GM19238 (cell line): ENCODE results near the gene SLC39A11.
"Not testable (repeated sequence)": the region's sequence is repeated elsewhere in the genome, so short reads cannot be mapped to it uniquely, and the experiment has no call there.

Source experiments
- DNase-seq: peaks from one replicate; pipeline ENCODE4 v3.0.0; 2011; ENCODE audit warnings: low spot score; ENCODE audit not compliant: insufficient read length

SLC39A11 gene

DNA sequence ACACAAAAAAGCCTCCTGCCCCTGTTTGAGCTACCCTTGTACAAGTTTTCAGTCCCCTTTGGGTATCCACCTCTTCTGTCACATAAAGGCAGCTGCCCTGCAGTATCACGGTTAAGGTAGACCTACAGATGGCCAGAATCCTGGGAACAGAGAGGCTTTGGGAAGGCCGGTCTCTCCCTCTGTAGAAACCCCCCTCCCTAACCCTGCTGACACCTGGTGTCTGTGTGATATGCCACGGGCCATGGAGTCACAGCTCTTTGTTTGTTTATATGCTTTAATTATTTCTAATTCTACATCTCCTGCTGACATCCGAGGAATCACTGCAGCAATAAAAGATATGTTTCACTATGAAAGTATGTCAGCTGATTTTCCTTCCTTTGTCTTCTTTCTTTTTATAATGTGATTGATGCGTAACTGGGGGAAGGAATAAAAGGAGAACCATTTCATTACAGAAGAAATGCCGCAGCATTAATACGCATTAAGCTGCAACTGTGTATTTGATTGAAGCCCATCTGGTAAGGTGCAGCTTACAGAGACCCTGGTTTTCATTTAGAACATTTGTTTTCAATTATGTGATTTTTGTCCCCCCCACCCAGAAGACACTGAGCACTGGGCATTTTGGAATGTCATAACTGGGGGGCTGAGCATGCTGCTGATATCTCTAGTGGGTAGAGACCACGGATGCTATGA is 142.1 kb downstream of the SLC39A11 start:
- DNase-seq = no peak

DNA sequence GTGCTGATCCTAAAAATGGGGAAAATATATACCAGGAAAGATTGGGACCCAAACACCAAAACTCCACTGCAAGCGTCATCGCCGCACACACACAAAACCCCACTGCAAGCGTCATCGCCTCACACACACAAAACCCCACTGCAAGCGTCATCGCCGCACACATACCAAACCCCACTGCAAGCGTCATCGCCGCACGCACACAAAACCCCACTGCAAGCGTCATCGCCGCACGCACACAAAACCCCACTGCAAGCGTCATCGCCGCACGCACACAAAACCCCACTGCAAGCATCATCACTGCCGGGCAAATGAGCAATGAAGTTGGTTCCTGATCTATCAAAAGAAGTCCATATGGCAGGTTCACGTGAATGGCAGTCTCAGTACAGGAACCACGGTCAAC is 144.4 kb downstream of the SLC39A11 start:
- no peak for DNase-seq

DNA sequence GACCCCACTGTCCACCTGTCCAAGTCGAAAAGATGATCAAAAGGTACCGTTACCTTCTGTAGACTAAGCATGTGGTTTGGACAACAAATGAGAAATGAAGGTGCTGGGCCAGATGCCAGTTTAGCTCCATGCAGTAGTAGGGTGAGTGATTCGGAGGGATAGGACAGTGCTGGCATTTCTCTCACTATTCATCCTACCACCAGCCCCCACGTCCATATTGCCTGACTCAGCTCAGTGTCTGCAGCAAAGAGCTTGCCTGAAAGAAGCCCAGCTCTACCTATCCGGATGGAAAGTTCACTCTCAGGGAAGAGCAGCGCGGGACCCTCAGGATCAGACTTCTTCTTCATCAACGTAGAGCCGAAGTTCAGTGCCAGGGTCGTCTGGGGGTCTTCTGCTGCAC is 145.0 kb downstream of the SLC39A11 start:
- DNase-seq = no peak

DNA sequence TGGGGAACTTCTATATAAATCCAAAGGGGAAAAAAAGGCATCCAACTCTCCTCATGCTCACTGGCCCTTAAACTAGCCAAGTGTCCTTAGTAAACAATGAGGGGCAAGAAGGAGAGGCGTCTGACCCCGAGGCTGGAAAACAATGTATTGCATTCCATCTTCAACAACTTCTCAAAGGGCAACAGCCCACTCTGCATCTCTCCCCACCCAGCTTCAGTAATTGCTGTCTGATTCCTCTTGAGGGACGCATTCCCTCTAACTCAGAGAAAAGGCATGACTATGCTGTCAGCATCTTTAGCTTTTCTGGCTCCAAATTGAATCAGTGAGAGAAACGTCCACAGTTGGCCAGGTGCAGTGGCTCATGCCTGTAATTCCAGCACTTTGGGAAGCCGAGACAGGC is 145.8 kb downstream of the SLC39A11 start:
- DNase-seq = no peak

DNA sequence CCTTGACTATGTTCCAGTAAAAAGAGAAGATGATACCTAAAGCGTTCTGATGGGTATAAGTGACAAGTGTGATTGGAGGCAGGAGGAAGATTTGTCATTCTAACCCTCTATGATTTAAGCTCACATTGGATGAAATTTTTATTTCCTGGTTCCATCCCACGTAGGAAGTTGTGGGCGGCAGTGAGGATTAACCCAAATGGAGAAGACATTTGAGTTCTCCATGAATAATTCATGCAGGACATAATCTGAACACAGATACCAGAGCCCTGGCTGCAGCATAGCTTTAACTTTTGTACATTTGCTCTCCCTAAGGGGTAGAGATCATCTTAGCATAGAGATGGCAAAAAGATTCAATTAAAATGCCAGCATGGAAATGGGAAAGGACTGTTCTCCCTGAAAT is 146.3 kb downstream of the SLC39A11 start:
- DNase-seq = no peak

DNA sequence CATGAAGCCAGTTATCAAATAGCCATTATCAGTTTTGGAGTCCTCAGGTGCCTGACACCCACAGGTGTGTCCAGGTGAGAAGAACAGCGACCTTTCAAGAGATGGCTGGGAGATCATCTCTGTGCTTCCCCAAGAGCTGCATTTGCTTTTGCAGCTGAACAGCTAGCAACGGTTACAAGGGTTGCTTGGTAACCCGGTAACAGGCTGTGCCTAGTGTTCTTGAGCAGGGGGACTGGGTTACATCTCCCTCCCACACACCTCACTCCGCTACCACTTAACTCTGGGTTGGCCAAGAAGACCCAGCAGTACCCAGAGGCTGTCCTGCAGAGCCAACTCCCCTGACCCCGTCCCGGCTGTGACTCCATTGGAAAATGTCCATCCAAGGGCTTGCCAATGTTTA is 147.0 kb downstream of the SLC39A11 start:
- no peak for DNase-seq

DNA sequence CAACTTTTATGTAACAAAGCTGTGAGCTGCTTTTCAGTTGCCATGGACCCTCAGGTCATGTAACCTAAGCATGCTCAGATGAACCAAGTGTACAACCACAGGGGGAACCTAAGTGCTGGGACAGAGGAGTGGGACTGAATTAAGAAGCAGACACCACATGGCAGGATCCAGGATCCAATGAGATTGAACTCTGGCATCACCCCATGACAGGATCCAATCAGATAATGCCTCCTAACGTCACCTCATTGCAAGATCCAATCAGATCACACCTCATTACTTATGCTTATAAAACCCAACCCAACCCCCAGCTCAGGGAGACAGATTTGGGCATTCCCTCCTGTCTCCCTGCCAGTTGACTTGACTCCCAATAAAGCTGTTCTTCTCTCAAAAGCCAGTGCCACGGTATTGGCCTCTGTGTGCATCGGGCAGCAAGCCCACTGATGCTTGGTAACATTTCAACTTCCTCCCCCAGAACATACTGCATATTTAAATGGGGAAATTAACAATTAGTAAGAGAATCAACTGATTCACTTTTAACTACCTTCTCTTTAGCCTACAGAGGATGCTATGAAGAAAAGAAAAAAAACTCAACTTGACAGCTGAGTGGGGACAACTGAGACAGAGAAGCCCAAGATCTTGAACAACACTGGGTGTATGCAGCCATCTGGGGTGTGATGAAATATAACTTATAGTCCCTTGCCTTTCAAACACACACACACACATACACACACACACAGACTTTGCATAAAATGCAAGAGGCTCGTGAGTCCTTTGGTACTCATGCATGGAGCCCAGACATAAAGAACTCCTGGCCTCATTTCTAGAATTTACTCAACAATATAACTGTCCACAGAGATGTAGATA is 148.4 kb downstream of the SLC39A11 start:
- DNase-seq = no peak

DNA sequence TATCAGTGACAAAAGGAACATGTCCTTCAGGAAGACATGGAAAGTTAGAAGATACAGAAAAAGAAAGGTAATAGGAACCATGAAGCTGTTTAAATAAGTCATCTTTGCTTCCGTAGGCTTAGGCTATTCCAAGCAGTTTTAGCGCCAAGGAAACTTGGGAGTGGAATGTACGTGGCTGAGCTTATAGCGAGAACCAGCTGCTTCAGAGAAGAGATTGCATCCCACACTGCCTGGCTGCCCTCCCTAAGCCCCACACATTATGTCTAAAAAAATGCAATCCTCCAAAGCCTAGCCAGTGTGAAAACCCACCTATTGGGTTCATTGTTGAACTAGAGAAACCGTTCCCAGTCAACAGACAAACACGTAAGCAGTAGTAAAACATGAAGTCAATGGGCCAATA is 149.9 kb downstream of the SLC39A11 start:
- DNase-seq = no peak

DNA sequence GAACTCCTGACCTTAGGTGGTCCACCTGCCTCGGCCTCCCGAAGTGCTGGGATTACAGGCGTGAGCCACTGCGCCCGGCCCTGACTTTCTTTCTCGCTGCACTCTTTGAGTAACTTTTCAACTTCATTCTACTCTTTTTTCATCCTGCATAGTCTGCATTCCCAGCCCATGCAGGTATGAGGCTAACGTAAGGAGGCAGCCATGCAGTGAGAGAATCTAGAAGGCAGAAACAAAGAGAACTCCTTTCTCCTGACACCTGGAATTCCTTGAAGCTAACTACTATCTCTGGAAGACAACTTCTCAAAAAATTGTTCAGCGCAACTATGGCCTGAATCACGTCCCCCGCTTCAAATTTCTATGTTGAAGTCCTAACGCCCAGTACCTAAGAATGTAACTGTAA is 152.0 kb downstream of the SLC39A11 start:
- DNase-seq = no peak

DNA sequence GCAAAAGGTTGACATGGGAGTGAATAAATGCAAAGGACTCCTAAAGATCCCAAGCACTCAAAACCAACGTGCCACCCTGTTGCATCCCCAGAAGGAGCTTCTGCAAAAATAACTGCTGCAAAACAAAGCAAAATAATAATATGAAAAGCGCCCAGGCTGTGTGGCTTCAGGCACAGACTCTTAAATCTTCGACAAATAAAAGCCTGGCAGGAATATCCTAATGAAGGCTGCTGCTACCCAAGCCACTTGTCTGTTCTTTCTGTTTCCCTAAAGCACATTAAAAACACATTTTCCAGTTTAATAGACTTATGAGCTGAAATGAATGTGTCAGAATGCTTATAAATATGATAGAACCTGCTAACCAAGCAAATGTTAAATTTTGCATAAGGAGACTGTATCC is 154.0 kb downstream of the SLC39A11 start:
- DNase-seq = no peak

DNA sequence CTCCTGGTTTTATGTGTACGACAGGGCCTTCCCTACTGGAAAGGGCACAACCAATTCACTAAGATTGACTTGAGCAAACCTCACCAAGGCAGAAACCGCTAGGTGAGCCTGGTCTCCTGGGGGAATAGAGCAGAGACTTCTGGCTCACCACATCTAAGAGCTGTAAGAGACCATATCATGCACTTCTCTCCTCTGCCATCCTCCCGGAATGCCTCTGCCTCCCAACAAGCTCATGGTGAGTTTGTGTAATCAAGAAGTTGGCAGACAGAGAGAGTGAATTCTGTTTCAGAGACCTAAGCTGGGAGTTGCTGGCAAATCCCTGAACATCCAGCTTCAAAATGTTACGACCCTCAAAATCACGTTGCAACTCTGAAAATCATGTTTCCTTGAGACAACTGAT is 154.8 kb downstream of the SLC39A11 start:
- no peak for DNase-seq

DNA sequence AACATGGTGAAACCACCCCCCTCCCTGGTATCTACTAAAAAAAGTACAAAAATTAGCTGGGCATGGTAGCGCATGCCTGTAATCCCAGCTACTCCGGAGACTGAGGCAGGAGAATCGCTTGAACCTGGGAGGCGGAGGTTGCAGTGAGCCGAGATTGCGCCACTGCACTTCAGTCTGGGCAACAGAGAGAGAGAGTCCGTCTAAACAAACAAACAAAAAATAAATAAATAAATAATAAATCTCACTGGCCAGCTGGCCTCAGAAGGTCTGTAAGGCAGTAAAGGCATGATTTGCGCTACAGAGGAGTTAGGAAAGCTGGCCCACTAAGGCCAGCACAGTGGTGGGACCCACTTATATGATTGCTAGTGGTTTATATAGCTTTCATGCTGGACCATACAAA is 155.2 kb downstream of the SLC39A11 start:
- DNase-seq = not testable (repeated sequence)

DNA sequence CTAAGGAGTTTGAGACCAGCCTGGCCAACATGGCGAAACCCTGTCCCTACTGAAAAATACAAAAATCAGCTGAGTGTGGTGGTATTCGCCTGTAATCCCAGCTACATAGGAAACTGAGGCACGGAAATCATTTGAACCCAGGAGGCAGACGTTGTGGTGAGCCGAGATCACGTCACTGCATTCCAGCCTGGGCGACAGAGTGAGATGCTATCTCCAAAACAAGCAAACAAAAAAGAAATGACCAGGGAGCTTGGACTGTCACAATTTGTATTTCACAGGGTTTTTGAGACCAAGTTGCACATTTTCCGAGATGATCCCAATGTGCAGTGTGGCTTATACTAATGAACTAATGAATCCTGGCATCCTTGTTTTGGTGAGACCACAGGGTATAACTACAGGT is 156.5 kb downstream of the SLC39A11 start:
- DNase-seq = no peak

DNA sequence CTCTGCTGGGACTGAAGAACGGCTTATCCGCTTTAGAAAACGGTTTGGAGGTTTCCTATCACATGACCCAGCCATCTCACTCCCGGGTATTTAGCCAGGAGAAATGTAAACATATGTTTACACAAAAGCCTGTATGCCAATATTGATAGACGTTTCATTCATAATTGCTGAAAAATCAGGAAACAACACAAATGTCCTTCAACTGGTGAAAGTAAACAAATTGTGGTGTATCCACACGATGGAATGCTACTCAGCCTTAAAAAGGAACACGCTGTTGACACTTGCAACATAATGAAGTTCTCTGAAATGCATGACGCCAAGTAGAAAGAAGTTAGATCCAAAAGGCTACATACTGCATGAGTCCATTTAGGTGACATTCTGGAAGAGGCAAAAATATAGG is 157.6 kb downstream of the SLC39A11 start:
- no peak for DNase-seq

DNA sequence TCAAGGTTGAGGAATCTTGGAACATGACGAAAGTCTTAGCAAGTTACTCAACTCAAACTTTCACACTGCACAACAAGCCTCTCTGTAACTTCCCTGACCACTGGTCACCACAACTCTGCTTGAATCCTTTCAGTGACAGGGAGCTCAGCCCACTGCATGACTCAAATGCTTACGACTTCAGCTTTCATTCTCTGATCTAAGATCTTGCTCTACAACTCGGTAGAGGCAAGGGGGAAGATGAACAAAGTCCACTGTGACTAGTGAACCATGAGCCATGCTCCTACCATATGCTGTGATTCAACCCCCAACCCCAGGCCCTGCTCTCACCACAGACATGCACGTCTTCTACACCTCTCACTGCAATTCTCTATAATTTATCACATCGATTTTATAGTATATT is 160.9 kb downstream of the SLC39A11 start:
- peak; percentile 12 for DNase-seq

DNA sequence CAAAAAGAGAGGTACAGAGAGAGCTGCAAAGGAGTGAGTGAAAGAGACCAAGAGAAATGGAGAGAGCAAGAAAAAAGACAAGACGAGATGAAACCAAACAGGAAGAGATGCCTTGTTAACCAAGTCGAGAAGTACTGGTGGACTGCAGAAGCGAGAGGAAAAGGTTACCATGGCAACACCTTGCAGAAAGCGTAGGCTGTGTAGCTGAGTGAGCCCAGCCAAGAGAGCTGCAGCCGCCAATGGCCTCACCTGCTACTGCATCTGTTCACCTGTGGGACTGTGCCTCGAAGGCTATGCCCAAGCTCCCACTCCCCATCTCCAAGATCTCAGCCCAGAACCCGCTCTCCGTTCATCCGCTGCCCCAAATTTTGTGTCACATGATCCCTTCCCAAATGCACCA is 161.3 kb downstream of the SLC39A11 start:
- peak; percentile 16 for DNase-seq

DNA sequence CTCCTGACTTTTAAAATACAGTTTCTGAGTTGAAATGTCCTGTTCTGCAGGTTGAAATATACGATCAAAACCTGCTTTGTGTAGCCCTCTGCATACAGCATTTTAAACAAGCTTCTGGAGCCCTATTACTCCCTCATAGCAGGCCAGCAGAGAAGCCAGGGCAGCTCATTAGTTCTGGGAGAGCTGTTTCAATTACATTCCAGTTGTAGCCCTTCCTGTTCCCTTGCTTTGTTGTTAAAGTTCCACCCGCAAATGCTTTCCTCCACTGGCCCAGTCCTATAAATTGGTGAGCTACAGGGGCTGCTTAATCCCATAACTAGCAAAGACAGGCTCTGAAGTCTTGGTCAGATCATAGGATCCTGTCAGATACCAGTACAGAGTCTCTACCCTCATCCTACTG is 162.5 kb downstream of the SLC39A11 start:
- no peak for DNase-seq

DNA sequence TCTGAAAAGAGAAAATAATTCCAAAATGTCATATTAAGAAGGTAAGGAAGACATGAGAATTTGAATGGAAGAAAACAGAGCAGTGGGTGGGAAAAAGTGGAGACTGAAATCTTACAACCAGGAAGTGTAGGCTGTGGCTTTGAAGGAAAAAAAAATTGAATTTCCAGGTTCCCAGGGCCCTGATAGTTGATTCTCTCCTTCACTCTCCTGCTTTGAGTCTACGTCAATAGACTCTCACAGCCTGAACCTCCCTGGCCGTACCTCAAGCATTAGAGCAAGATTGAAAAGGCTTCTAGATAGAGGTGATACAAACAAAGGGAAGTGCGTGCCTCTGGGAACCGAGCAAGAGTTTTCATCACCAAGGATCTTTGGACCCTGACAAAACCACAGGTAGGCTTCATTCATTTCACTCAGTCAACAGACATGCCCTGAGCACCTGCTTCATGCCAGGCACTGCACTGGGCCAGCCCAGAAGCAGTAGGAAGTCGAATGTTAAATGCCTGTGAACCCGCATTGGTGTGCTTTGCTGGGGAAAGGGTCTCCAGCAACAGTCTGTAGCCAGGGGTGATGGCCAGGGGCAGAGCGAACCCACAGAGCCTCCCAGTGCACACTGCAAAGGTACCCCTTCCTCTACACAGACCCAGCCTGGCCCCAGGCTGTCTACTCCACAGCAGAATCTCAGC is 163.9 kb downstream of the SLC39A11 start:
- DNase-seq = no peak

DNA sequence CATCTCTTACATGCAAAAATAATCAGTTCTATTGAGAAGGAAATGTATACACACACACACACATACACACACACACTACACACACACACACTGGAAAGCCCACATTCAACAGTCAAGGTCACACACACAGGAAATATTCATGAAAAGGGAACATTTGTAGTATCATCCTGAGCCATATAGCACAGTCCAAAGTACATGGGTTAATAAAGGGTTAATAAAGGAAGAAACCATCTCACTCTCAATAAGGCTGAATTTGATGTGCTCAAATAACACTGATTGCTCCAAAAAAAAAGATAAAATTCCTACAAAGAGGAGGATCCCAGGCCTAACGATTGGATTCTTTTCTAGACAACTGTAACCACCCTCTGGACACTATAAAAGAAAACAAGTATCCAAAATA is 164.7 kb downstream of the SLC39A11 start:
- no peak for DNase-seq

DNA sequence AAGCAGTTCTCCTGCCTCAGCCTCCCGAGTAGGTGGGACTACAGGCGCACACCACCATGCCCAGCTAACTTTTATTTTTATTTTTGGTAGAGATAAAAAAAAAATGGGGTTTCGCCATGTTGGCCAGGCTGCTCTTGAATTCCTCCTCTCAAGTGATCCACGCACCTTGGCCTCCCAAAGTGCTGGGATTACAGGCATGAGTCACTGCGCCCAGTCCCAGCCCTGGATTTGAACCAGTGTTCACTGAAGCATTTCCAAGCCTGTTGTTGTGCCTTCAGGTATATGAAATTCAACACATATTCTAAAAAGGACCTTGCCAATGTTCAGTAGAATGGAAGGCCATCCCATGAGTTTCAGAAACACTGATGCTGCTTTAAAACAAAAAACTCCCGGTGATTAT is 165.3 kb downstream of the SLC39A11 start:
- DNase-seq = no peak

DNA sequence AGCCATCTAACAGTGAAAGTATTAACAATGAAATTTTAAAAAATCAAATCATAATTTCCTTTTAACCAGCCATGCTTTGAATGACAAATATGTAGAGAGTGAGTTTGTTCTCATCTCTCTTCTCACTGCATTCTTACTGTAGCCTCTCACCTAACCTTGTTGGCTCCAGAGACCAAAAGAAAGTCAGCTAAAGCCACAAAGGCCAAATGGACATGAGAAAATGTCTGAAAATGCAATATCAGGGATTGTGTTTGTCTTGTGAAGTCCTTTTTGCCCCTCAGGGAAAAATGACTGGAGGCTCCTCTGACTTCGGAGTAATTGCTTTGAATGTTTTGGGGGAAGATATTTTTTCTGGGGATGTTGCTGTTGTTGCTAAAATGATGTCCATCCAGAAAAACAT is 166.3 kb downstream of the SLC39A11 start:
- no peak for DNase-seq

DNA sequence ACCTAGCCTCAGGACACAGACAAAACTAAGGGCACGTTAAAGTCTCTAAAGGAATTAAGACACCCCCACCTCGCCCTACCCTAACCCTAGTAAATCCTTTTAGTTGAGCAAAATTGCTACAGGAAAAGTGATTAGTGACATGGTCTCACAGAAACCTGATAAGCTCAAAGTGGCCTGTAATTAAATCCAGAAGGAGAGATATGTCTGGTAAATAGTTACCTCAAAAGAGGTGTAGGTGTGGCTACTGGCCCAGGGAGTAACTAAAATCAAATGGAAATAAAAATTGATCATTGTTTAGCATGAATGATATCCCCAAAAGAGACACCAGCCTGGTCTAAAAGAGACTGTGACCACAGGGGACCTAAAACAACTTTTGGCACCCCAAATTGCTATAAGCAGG is 168.3 kb downstream of the SLC39A11 start:
- DNase-seq = no peak
